Measurements from ENCODE around the gene SLC22A23. TPM values are rescaled to one million over a fixed set of nuclear protein-coding genes. Genes with fewer than 3 reads are reported as not detected.
"Not testable (repeated sequence)": the region's sequence is repeated elsewhere in the genome, so short reads cannot be mapped to it uniquely, and the experiment has no call there.

SLC22A23 gene
- total RNA-seq, 2 experiments from 2014 or later, result 1.3 TPM

GRCh38 chr6:3397229-3398164 lies 59.4 kb downstream of the SLC22A23 start:
- H3K27me3 Mint-ChIP-seq, result no peaks in the 10 kb centered on the region
- no peaks in the 10 kb centered on the region for H3K4me1 Mint-ChIP-seq
- H3K4me3 Mint-ChIP-seq, result no peak overlapping the region
- DNase-seq, result no peak
- POLR2A ChIA-PET, result no interaction called here
- CTCF ChIA-PET, result no interaction called here
- no peaks in the 10 kb centered on the region for H3K36me3 Mint-ChIP-seq (ENCODE audit: low read depth)
- no peaks in the 10 kb centered on the region for H3K9me3 Mint-ChIP-seq
- no peak overlapping the region for H3K27ac Mint-ChIP-seq

GRCh38 chr6:3396503-3397180 lies 60.2 kb downstream of the SLC22A23 start:
- Mint-ChIP-seq H3K27me3 (no peaks in the 10 kb centered on the region), H3K4me3 (no peak overlapping the region), H3K27ac (no peak overlapping the region), H3K9me3 (no peaks in the 10 kb centered on the region), H3K4me1 (no peaks in the 10 kb centered on the region), H3K36me3 (ENCODE audit: low read depth) (no peaks in the 10 kb centered on the region)
- POLR2A ChIA-PET, result no interaction called here
- no peak for DNase-seq
- CTCF ChIA-PET, result no interaction called here

- no peak for DNase-seq
- Mint-ChIP-seq H3K9me3 (no peaks in the 10 kb centered on the region), H3K27ac (no peak overlapping the region), H3K4me3 (no peak overlapping the region), H3K27me3 (no peaks in the 10 kb centered on the region), H3K4me1 (no peaks in the 10 kb centered on the region), H3K36me3 (ENCODE audit: low read depth) (no peaks in the 10 kb centered on the region)
- ChIA-PET CTCF (no interaction called here), POLR2A (no interaction called here)
Measured at GRCh38 chr6:3394671-3395070, 62.2 kb downstream of the SLC22A23 start.

GRCh38 chr6:3393836-3394202 lies 63.0 kb downstream of the SLC22A23 start:
- Mint-ChIP-seq H3K4me3 (no peak overlapping the region), H3K27me3 (no peaks in the 10 kb centered on the region), H3K4me1 (no peaks in the 10 kb centered on the region), H3K36me3 (ENCODE audit: low read depth) (no peaks in the 10 kb centered on the region), H3K9me3 (no peaks in the 10 kb centered on the region), H3K27ac (no peak overlapping the region)
- DNase-seq, result no peak
- ChIA-PET CTCF (no interaction called here), POLR2A (no interaction called here)

GRCh38 chr6:3392930-3393835 lies 63.7 kb downstream of the SLC22A23 start:
- Mint-ChIP-seq H3K36me3 (ENCODE audit: low read depth) (no peaks in the 10 kb centered on the region), H3K4me1 (no peaks in the 10 kb centered on the region), H3K4me3 (no peak overlapping the region), H3K9me3 (no peaks in the 10 kb centered on the region), H3K27me3 (no peaks in the 10 kb centered on the region), H3K27ac (no peak overlapping the region)
- DNase-seq, result no peak
- ChIA-PET POLR2A (no interaction called here), CTCF (no interaction called here)

- Mint-ChIP-seq H3K27ac (no peak overlapping the region), H3K27me3 (no peaks in the 10 kb centered on the region), H3K36me3 (ENCODE audit: low read depth) (no peaks in the 10 kb centered on the region), H3K4me1 (no peaks in the 10 kb centered on the region), H3K4me3 (no peak overlapping the region), H3K9me3 (no peaks in the 10 kb centered on the region)
- ChIA-PET CTCF (no interaction called here), POLR2A (no interaction called here)
- DNase-seq, result no peak
Measured at GRCh38 chr6:3391902-3392458, 64.9 kb downstream of the SLC22A23 start.

- DNase-seq, result no peak
- no peaks in the 10 kb centered on the region for H3K27me3 Mint-ChIP-seq
- CTCF ChIA-PET, result no interaction called here
- no peaks in the 10 kb centered on the region for H3K36me3 Mint-ChIP-seq (ENCODE audit: low read depth)
- no peaks in the 10 kb centered on the region for H3K9me3 Mint-ChIP-seq
- no peaks in the 10 kb centered on the region for H3K4me1 Mint-ChIP-seq
- POLR2A ChIA-PET, result no interaction called here
- no peak overlapping the region for H3K4me3 Mint-ChIP-seq
- no peak overlapping the region for H3K27ac Mint-ChIP-seq
Measured at GRCh38 chr6:3390698-3391097, 66.2 kb downstream of the SLC22A23 start.

GRCh38 chr6:3389390-3390167 lies 67.3 kb downstream of the SLC22A23 start:
- no peak overlapping the region for H3K4me3 Mint-ChIP-seq
- no peaks in the 10 kb centered on the region for H3K27me3 Mint-ChIP-seq
- POLR2A ChIA-PET, result no interaction called here
- no peak overlapping the region for H3K27ac Mint-ChIP-seq
- CTCF ChIA-PET, result no interaction called here
- H3K36me3 Mint-ChIP-seq (ENCODE audit: low read depth), result no peaks in the 10 kb centered on the region
- H3K4me1 Mint-ChIP-seq, result no peaks in the 10 kb centered on the region
- DNase-seq, result no peak
- no peaks in the 10 kb centered on the region for H3K9me3 Mint-ChIP-seq

- Mint-ChIP-seq H3K36me3 (ENCODE audit: low read depth) (no peaks in the 10 kb centered on the region), H3K27me3 (no peaks in the 10 kb centered on the region), H3K4me1 (no peaks in the 10 kb centered on the region), H3K9me3 (no peaks in the 10 kb centered on the region), H3K27ac (no peak overlapping the region), H3K4me3 (no peak overlapping the region)
- CTCF ChIA-PET, result no interaction called here
- DNase-seq, result no peak
- POLR2A ChIA-PET, result no interaction called here
Measured at GRCh38 chr6:3388786-3389185, 68.1 kb downstream of the SLC22A23 start.

- Mint-ChIP-seq H3K36me3 (ENCODE audit: low read depth) (no peaks in the 10 kb centered on the region), H3K27me3 (no peaks in the 10 kb centered on the region), H3K4me1 (no peaks in the 10 kb centered on the region), H3K4me3 (no peak overlapping the region), H3K9me3 (no peaks in the 10 kb centered on the region), H3K27ac (no peak overlapping the region)
- no peak for DNase-seq
- CTCF ChIA-PET, result no interaction called here
- POLR2A ChIA-PET, result no interaction called here
Measured at GRCh38 chr6:3386374-3386857, 70.4 kb downstream of the SLC22A23 start.

GRCh38 chr6:3385660-3386151 lies 71.1 kb downstream of the SLC22A23 start:
- Mint-ChIP-seq H3K9me3 (no peaks in the 10 kb centered on the region), H3K4me3 (no peak overlapping the region), H3K36me3 (ENCODE audit: low read depth) (no peaks in the 10 kb centered on the region), H3K27ac (no peak overlapping the region), H3K4me1 (no peaks in the 10 kb centered on the region), H3K27me3 (no peaks in the 10 kb centered on the region)
- POLR2A ChIA-PET, result no interaction called here
- CTCF ChIA-PET, result interaction anchor here (0.6 kb wide), 1 partner anchor 852 kb away, joined by 4 read pairs; no protein-coding TSS in a partner anchor
- no peak for DNase-seq

- POLR2A ChIA-PET; H3K9me3 Mint-ChIP-seq; H3K4me1 Mint-ChIP-seq; DNase-seq; H3K4me3 Mint-ChIP-seq; H3K36me3 Mint-ChIP-seq (ENCODE audit: low read depth); H3K27ac Mint-ChIP-seq; H3K27me3 Mint-ChIP-seq; CTCF ChIA-PET: not testable (repeated sequence)
Measured at GRCh38 chr6:3385181-3385580, 71.7 kb downstream of the SLC22A23 start.

Measured in activated CD4-positive, alpha-beta T cell treated with anti-CD3 and anti-CD28 coated beads, Interleukin-2, amount 10 ng/mL, durations not matched to agents 7 days and 5 days (primary cell).